K562 (cell line): ENCODE measurements around the gene TSR3. TPM values are rescaled to one million over a fixed set of nuclear protein-coding genes. Genes with fewer than 3 reads are reported as not detected.
A peak's percentile ranks its signal among the peaks of the same experiment; 100 is the strongest.

Experiments
- CBX8 ChIP-seq: fragments of 200-600 bp; sonication (generic); IDR thresholded peaks from 2 replicates; pipeline ENCODE4 v1.6.1; 2012; ENCODE audit warnings: borderline replicate concordance, mixed run types, low read depth, mild to moderate bottlenecking, moderate library complexity, mixed read lengths, low read length, control low read depth, inconsistent platforms; ENCODE audit not compliant: poor library complexity, severe bottlenecking; ENCODE audit errors: extremely low read depth
- FOXP4 ChIP-seq: sonication (generic); formaldehyde crosslinking; IDR thresholded peaks from 2 replicates; pipeline ENCODE4 v1.8.0; 2022; ENCODE audit warnings: mild to moderate bottlenecking, missing genetic modification reagents, borderline replicate concordance
- TAF15 ChIP-seq: fragments of 200-400 bp; formaldehyde crosslinking; IDR thresholded peaks from 2 replicates; pipeline ENCODE4 v1.6.1; 2017; ENCODE audit warnings: mild to moderate bottlenecking, low read depth, low read length, moderate library complexity
- TFAM ChIP-seq: fragments of 250-450 bp; sonication (Bioruptor Pico); conservative IDR thresholded peaks from 2 replicates; pipeline ENCODE4 v1.5.0; 2021; ENCODE audit warnings: mild to moderate bottlenecking, moderate library complexity
- ZFP30 ChIP-seq: fragments of 250-450 bp; sonication (Bioruptor Pico); IDR thresholded peaks from 2 replicates; pipeline ENCODE4 v1.8.0; 2022; ENCODE audit warnings: moderate library complexity, mild to moderate bottlenecking, inconsistent platforms, borderline replicate concordance
- ZKSCAN8 ChIP-seq: fragments of 200-800 bp; sonication (Bioruptor generic); IDR thresholded peaks from 2 replicates; pipeline ENCODE4 v1.6.1; 2016; ENCODE audit warnings: missing genetic modification characterization, missing compliant biosample characterization
- ZNF609 ChIP-seq: sonication (generic); formaldehyde crosslinking; IDR thresholded peaks from 2 replicates; pipeline ENCODE4 v1.8.1; 2023; ENCODE audit warnings: missing genetic modification reagents, mild to moderate bottlenecking, borderline replicate concordance
- polyA plus RNA-seq, 8 experiments: library from polyadenylated mRNA; depleted of rRNA in 4 of 8; stranded (reverse) in 5 of 8; unstranded in 3 of 8; fragments of >200 nt; fragmentation: Nextera tagmentation in 2 of 8; fragmentation: Illumina TruSeq in 1 of 8; extraction: Ambion mirVana in 2 of 8; extraction: Trizol in 1 of 8; gene quantifications; 2 replicates each; pipeline versions ENCODE4 v1.2.1 to v1.2.3, GENCODE V29; 2011 to 2014; ENCODE audit warnings: inconsistent platforms in 1 of 8, missing spikeins in 1 of 8
- total RNA-seq, 7 experiments: library from RNA; depleted of rRNA in 6 of 7; stranded (reverse); fragments of >200 nt in 6 of 7; fragmentation: Illumina TruSeq in 2 of 7; extraction: Trizol in 2 of 7; gene quantifications; 2 replicates each; pipeline versions ENCODE4 v1.2.1 to v1.2.3, GENCODE V29; 2011 to 2021; ENCODE audit warnings: low replicate concordance in 1 of 7
- TF ChIP-seq, protein P1 (sequence below): fragments of 250-450 bp; sonication (Bioruptor Pico); IDR thresholded peaks from 2 replicates; pipeline ENCODE4 v1.8.0; 2022; ENCODE audit warnings: inconsistent platforms, mild to moderate bottlenecking, moderate library complexity, borderline replicate concordance

The TSR3 gene
- total and polyA plus RNA-seq, 9 of the 15 experiments (the other 6 are each of a cell fraction or from before 2014, with no cell fraction given) = 1.5 to 74.8 (median 16.5) TPM

DNA sequence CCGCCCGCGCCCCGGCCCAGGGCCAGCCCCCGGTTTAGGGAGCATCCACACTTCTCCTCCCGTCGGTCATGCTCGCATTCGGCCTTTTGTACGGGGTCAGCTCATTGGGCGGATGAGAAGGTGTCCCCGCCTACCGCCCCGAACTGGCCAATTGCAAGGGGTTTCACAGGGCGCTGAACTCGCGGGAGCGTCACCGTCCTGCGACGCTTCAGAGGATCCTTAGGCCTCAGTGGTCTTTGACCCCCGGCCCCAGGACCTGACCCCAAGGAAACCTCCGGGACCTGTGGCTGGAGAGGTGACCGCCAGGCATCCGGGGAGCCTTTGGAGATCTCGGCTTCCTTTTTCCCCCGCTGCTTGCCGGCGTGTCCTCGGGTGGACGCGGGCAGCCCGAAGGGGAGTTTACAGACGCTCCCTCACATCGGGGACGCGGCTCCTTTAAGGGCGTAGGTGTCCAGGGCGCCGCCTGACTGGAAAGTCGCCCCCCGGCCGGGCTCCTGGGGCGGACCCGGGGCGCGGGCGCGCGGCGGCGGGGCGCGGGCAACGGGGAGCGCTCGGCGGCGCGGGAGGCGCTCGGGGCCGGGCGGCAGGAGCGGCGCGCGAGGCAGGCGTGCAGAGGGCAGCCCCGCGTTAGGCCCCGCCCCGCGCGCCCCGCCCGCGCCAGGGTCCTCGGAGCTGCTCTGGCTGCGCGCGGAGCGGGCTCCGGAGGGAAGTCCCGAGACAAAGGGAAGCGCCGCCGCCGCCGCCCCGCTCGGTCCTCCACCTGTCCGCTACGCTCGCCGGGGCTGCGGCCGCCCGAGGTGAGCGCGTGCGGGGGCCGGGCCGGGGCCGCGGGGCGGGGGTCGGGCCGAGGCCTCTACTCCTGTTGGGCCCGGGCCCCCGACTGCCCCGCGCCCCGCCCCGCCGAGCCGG lies 42.4 kb downstream of the TSR3 start, which contains the start of gene UBE2I (continued):
- TF ChIP-seq, protein P1, sequence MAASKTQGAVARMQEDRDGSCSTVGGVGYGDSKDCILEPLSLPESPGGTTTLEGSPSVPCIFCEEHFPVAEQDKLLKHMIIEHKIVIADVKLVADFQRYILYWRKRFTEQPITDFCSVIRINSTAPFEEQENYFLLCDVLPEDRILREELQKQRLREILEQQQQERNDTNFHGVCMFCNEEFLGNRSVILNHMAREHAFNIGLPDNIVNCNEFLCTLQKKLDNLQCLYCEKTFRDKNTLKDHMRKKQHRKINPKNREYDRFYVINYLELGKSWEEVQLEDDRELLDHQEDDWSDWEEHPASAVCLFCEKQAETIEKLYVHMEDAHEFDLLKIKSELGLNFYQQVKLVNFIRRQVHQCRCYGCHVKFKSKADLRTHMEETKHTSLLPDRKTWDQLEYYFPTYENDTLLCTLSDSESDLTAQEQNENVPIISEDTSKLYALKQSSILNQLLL (CRISPR knock-in tag) = no peak
- TF ChIP-seq ZFP30 (CRISPR knock-in tag) (no peak), TAF15 (no peak), FOXP4 (CRISPR knock-in tag) (peak; percentile 96; the same call in 1 of the 2 replicates), CBX8 (no peak), ZKSCAN8 (CRISPR knock-in tag) (no peak), TFAM (CRISPR knock-in tag) (no peak), ZNF609 (no peak)
